ENCODE data around the gene AP2B1. TPM values are rescaled to one million over a fixed set of nuclear protein-coding genes. Genes with fewer than 3 reads are reported as not detected.
"Not testable (repeated sequence)": the region's sequence is repeated elsewhere in the genome, so short reads cannot be mapped to it uniquely, and the experiment has no call there.

AP2B1 gene
- total RNA-seq, 3 donors from 2014 or later, result 119 to 129 (median 126) TPM

- Mint-ChIP-seq H3K27me3 (ENCODE audit: low read depth) (peaks cover 36% of the 10 kb centered on the region), H3K4me1 (ENCODE audit: low read depth) (peaks cover 5% of the 10 kb centered on the region), H3K4me3 (no peak overlapping the region), H3K9me3 (no peaks in the 10 kb centered on the region), H3K36me3 (ENCODE audit: insufficient read depth) (no peaks in the 10 kb centered on the region)
- ATAC-seq (no peak), DNase-seq (no peak)
Observed at GRCh38 chr17:35742496-35742895, 155.4 kb downstream of the AP2B1 start.

- H3K4me1 Mint-ChIP-seq (ENCODE audit: low read depth), result peaks cover 5% of the 10 kb centered on the region
- H3K36me3 Mint-ChIP-seq (ENCODE audit: insufficient read depth), result no peaks in the 10 kb centered on the region
- no peak for ATAC-seq
- no peak overlapping the region for H3K4me3 Mint-ChIP-seq
- H3K27me3 Mint-ChIP-seq (ENCODE audit: low read depth), result peaks cover 36% of the 10 kb centered on the region
- no peaks in the 10 kb centered on the region for H3K9me3 Mint-ChIP-seq
- no peak for DNase-seq
Observed at GRCh38 chr17:35742896-35743477, 155.9 kb downstream of the AP2B1 start.

- DNase-seq (no peak), ATAC-seq (no peak)
- H3K4me1 Mint-ChIP-seq (ENCODE audit: low read depth), result peaks cover 9% of the 10 kb centered on the region
- no peak overlapping the region for H3K4me3 Mint-ChIP-seq
- H3K36me3 Mint-ChIP-seq (ENCODE audit: insufficient read depth), result no peaks in the 10 kb centered on the region
- peaks cover 43% of the 10 kb centered on the region for H3K27me3 Mint-ChIP-seq (ENCODE audit: low read depth)
- H3K9me3 Mint-ChIP-seq, result no peaks in the 10 kb centered on the region
Observed at GRCh38 chr17:35743626-35744328, 156.7 kb downstream of the AP2B1 start.

DNA sequence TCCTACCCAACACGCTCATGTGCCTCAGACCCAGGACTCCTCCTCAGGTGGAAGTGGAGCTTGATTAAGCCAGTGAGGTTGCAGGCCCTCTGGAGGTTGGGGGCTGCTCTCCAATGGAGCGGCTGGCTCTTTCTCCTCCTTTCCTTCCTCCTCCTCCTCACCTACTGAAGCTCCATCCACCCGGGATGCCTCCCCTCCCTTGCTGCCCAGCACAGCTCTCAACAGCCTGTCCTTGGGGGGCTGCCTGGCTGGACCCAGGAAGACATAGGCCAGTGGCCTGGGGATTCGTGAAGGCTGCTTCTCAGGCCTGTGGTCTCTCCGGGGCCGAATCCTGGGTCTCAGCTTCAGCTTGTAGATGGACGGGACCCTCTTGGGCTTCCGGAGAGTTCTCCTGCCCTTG lies 157.7 kb downstream of the AP2B1 start:
- Mint-ChIP-seq H3K36me3 (ENCODE audit: insufficient read depth) (no peaks in the 10 kb centered on the region), H3K4me3 (no peak overlapping the region), H3K27me3 (ENCODE audit: low read depth) (peaks cover 50% of the 10 kb centered on the region), H3K4me1 (ENCODE audit: low read depth) (peaks cover 11% of the 10 kb centered on the region), H3K9me3 (no peaks in the 10 kb centered on the region)
- ATAC-seq (no peak), DNase-seq (no peak)

DNA sequence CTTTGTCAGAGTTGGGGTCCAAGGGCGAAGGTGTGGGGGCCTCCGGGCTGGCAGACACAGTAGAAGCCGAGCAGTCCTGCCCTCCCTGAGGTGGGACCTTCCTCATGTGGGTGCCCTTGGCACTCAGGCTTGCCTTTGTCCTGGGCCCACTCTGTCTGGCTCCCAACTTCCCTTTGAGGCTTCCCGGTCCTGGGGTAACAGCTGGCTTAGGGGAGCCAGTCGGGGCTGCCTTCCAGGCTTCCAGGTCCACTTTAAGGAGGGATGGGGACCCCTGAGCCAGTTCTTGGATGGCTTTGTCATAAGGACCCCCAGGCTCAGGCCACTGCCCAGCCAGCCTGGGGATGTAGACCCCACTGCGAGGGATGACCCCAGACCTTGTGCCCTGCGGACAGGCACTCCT lies 158.1 kb downstream of the AP2B1 start:
- ATAC-seq (no peak), DNase-seq (no peak)
- no peaks in the 10 kb centered on the region for H3K36me3 Mint-ChIP-seq (ENCODE audit: insufficient read depth)
- no peaks in the 10 kb centered on the region for H3K9me3 Mint-ChIP-seq
- no peak overlapping the region for H3K4me3 Mint-ChIP-seq
- peaks cover 49% of the 10 kb centered on the region for H3K27me3 Mint-ChIP-seq (ENCODE audit: low read depth)
- peaks cover 14% of the 10 kb centered on the region for H3K4me1 Mint-ChIP-seq (ENCODE audit: low read depth)

GRCh38 chr17:35745749-35746320 lies 158.7 kb downstream of the AP2B1 start:
- peaks cover 52% of the 10 kb centered on the region for H3K27me3 Mint-ChIP-seq (ENCODE audit: low read depth)
- no peak for DNase-seq
- H3K4me3 Mint-ChIP-seq, result no peak overlapping the region
- H3K9me3 Mint-ChIP-seq, result no peaks in the 10 kb centered on the region
- no peaks in the 10 kb centered on the region for H3K36me3 Mint-ChIP-seq (ENCODE audit: insufficient read depth)
- no peak for ATAC-seq
- peaks cover 17% of the 10 kb centered on the region for H3K4me1 Mint-ChIP-seq (ENCODE audit: low read depth)

GRCh38 chr17:35747540-35748017 lies 160.5 kb downstream of the AP2B1 start:
- Mint-ChIP-seq H3K4me1 (ENCODE audit: low read depth) (peaks cover 13% of the 10 kb centered on the region), H3K27me3 (ENCODE audit: low read depth) (peaks cover 51% of the 10 kb centered on the region), H3K36me3 (ENCODE audit: insufficient read depth) (no peaks in the 10 kb centered on the region), H3K9me3 (no peaks in the 10 kb centered on the region), H3K4me3 (no peak overlapping the region)
- DNase-seq (peak; percentile 76), ATAC-seq (peak; percentile 88 to 93)

DNA sequence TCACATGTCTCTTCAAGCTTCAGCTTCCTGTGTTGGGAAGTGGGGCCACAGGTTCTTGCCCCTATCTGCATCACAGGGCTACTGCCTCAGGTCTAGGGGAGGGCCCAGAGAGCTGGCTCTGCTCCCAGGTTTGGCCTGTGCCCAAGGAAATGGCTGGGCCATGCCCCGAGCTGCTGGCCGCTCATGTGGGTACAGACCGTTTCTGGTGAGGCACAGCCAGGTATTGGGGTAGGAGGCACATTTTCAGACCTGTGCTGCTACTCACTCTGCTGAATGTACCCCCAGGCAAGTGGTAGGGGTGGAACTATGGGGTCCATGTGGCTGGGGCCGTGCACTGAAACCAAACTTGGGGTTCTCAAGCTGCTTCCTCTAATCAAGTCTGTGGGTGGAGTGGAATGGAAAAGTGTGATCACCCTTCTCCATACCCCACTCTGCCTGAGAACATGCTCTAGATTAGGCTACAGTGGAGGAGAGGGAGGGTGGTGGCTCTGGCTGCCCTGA lies 161.3 kb downstream of the AP2B1 start:
- Mint-ChIP-seq H3K4me3 (no peak overlapping the region), H3K4me1 (ENCODE audit: low read depth) (peaks cover 13% of the 10 kb centered on the region), H3K27me3 (ENCODE audit: low read depth) (peaks cover 50% of the 10 kb centered on the region), H3K9me3 (no peaks in the 10 kb centered on the region), H3K36me3 (ENCODE audit: insufficient read depth) (no peaks in the 10 kb centered on the region)
- ATAC-seq, result no peak
- no peak for DNase-seq

DNA sequence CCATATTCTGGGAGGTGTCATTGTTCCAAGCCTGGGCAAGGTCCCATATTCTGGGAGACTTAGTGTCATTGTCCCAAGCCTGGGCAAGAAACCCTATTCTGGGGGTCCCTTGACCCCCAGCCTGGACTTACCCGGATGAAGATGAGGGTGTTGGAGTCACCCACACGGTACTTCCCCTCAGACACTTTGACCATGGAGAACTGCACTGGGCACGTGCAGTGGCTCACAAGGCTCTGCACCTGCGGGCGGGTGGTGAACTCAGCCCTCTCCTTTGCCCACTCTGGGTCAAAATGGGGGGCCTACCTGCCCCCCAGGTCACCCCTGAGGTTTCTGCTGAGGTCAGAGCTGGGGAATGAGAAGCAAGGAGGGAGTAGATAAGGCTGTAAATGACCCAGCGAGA lies 161.9 kb downstream of the AP2B1 start:
- H3K36me3 Mint-ChIP-seq (ENCODE audit: insufficient read depth), result no peaks in the 10 kb centered on the region
- H3K4me3 Mint-ChIP-seq, result no peak overlapping the region
- H3K27me3 Mint-ChIP-seq (ENCODE audit: low read depth), result peaks cover 45% of the 10 kb centered on the region
- no peak for DNase-seq
- no peaks in the 10 kb centered on the region for H3K9me3 Mint-ChIP-seq
- H3K4me1 Mint-ChIP-seq (ENCODE audit: low read depth), result peaks cover 13% of the 10 kb centered on the region
- ATAC-seq, result no peak

- Mint-ChIP-seq H3K27me3 (ENCODE audit: low read depth) (peaks cover 40% of the 10 kb centered on the region), H3K36me3 (ENCODE audit: insufficient read depth) (no peaks in the 10 kb centered on the region), H3K9me3 (no peaks in the 10 kb centered on the region), H3K4me3 (no peak overlapping the region), H3K4me1 (ENCODE audit: low read depth) (peaks cover 13% of the 10 kb centered on the region)
- ATAC-seq, result peak in 1 of 2 donors; percentile 17
- no peak for DNase-seq
Observed at GRCh38 chr17:35749560-35750412, 162.7 kb downstream of the AP2B1 start.

DNA sequence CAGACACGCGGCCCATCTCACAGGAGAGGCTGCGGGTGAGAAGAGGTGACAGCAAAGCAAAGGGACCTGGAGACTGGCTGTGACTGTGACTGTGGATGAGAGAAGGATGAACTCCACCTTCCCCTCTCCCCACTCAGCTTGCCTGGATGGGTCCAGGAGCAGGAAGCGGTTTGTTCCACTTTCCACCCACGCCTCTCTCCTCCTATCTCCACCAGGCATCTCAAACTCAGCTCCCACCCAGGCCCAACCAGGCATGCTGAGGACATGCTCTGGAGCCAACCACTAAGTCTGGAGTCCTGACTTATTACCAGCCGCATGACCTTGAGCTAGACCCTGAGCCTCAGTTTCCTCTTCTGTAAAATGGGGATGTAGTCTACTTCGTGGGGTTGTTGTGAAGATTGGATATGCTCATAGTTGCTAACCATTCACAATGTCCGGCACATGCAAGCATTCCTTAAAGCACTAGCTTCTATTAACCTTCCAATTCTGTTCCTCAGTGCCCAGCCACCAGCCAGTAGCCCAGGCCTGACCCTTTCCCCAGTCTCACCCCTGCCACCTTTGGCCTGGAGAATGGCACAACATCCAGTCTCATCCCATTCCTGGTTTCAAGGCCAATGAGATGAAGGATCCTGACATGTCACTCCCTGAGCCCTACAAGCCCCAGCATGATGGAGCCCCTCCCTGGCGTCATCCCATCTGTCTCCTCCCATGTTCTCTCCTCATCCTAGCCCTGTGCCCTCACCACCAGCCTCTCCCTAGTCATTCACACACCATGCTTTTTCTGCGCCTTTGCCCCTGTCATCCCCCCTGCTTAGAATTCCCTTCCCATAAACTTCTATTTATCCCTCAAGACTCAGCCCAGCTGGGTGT lies 163.6 kb downstream of the AP2B1 start:
- no peak for ATAC-seq

DNA sequence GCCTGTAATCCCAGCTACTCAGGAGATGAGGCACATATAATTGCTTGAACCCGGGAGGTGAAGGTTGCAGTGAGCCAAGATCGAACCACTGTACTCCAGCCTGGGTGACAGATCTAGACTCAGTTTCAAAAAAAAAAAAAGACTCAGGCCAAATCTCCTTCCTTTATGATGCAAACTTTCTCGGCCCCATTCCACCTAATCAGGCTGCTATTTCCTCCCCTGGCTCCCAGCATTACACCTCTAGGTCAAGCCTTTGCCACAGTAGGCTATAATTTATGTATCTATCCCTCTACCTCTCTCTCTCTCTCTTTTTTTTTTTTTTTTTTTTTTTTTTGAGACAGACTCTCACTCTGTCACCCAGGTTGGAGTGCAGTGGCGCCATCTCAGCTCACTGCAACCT lies 164.4 kb downstream of the AP2B1 start:
- Mint-ChIP-seq H3K4me1 (ENCODE audit: low read depth) (peaks cover 13% of the 10 kb centered on the region), H3K27me3 (ENCODE audit: low read depth) (peaks cover 40% of the 10 kb centered on the region)
- not testable (repeated sequence) for H3K36me3 Mint-ChIP-seq (ENCODE audit: insufficient read depth); ATAC-seq; H3K4me3 Mint-ChIP-seq; H3K9me3 Mint-ChIP-seq; DNase-seq

More for the DNA sequence above, 163.6 kb downstream of the AP2B1 start:
- peaks cover 40% of the 10 kb centered on the region for H3K27me3 Mint-ChIP-seq (ENCODE audit: low read depth)
- no peak overlapping the region for H3K4me3 Mint-ChIP-seq
- H3K4me1 Mint-ChIP-seq (ENCODE audit: low read depth), result peaks cover 13% of the 10 kb centered on the region
- no peaks in the 10 kb centered on the region for H3K36me3 Mint-ChIP-seq (ENCODE audit: insufficient read depth)
- no peaks in the 10 kb centered on the region for H3K9me3 Mint-ChIP-seq
- DNase-seq, result no peak

GRCh38 chr17:35752471-35752870 lies 165.3 kb downstream of the AP2B1 start:
- DNase-seq, result no peak
- H3K27me3 Mint-ChIP-seq (ENCODE audit: low read depth), result peaks cover 40% of the 10 kb centered on the region
- H3K4me3 Mint-ChIP-seq, result no peak overlapping the region
- no peak for ATAC-seq
- H3K4me1 Mint-ChIP-seq (ENCODE audit: low read depth), result peaks cover 13% of the 10 kb centered on the region
- no peaks in the 10 kb centered on the region for H3K9me3 Mint-ChIP-seq
- no peaks in the 10 kb centered on the region for H3K36me3 Mint-ChIP-seq (ENCODE audit: insufficient read depth)

Measured in activated T-cell treated with anti-CD3 and anti-CD28 coated beads, Interleukin-2, amount 50 U/mL, for 4 hours (primary cell).